Measurements from ENCODE around the gene PPP1R16B. TPM values are rescaled to one million over a fixed set of nuclear protein-coding genes. Genes with fewer than 3 reads are reported as not detected.

Gene PPP1R16B
- total and polyA plus RNA-seq, 9 donors: 0.92 to 56.4 (median 2.9) TPM

DNA sequence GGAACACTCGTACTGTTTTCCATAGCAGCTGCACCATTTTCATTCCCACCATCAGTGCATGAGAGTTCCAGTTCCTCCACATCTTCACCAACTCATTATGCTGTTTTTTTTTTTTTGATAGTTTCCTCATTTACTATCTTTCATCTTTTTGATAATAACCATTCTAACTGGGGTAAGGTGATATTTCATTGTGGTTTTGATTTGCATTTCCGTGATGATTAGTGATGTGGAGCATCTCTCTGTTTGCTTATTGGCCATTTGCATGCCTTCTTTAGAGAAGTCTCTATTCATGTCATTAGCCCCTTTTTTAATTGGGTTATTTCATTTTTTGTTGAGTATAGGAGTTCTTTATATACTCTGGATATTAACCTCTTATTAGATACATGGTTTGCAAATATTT, 31.3 kb upstream of the PPP1R16B start:
- intact Hi-C loops (cut with DNase I): no loop called here
- Histone ChIP-seq H3K27ac (no peak overlapping the region), H3K27me3 (no peaks in the 10 kb centered on the region), H3K9me3 (peaks cover 0 to 4% of the 10 kb centered on the region in 2 donors), H3K4me1 (ENCODE audit: insufficient read depth) (no peaks in the 10 kb centered on the region), H3K4me3 (no peak overlapping the region), H3K36me3 (no peaks in the 10 kb centered on the region)
- DNase-seq: no peak
- WGBS, 3 donors: 69 to 99% (median 98%) methylated on average over 2 of the region's 2 CpGs
- TF ChIP-seq POLR2A (IDR thresholded peaks at IDR 0.05) (no peak), EP300 (IDR thresholded peaks at IDR 0.05) (no peak)
- TF ChIP-seq, protein P1, sequence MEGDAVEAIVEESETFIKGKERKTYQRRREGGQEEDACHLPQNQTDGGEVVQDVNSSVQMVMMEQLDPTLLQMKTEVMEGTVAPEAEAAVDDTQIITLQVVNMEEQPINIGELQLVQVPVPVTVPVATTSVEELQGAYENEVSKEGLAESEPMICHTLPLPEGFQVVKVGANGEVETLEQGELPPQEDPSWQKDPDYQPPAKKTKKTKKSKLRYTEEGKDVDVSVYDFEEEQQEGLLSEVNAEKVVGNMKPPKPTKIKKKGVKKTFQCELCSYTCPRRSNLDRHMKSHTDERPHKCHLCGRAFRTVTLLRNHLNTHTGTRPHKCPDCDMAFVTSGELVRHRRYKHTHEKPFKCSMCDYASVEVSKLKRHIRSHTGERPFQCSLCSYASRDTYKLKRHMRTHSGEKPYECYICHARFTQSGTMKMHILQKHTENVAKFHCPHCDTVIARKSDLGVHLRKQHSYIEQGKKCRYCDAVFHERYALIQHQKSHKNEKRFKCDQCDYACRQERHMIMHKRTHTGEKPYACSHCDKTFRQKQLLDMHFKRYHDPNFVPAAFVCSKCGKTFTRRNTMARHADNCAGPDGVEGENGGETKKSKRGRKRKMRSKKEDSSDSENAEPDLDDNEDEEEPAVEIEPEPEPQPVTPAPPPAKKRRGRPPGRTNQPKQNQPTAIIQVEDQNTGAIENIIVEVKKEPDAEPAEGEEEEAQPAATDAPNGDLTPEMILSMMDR (IDR thresholded peaks at IDR 0.05): no peak

GRCh38 chr20:38776363-38776762, 29.1 kb upstream of the PPP1R16B start:
- DNase-seq: no peak
- 94 to 98% (median 97%) methylated on average over 11 of the region's 11 CpGs for WGBS, 3 donors
- Histone ChIP-seq H3K27ac (no peak overlapping the region), H3K4me1 (ENCODE audit: insufficient read depth) (no peaks in the 10 kb centered on the region), H3K4me3 (no peak overlapping the region), H3K27me3 (no peaks in the 10 kb centered on the region), H3K9me3 (peaks cover 0 to 4% of the 10 kb centered on the region in 2 donors), H3K36me3 (no peaks in the 10 kb centered on the region)
- TF ChIP-seq POLR2A (IDR thresholded peaks at IDR 0.05): no peak
- TF ChIP-seq, protein P1 (IDR thresholded peaks at IDR 0.05): no peak
- TF ChIP-seq EP300 (IDR thresholded peaks at IDR 0.05): no peak
- intact Hi-C loops (cut with DNase I): no loop called here

- intact Hi-C loops (cut with DNase I): no loop called here
These were observed 26.0 kb upstream of the PPP1R16B start for GRCh38 chr20:38779247-38780097.

GRCh38 chr20:38782275-38782674, 23.2 kb upstream of the PPP1R16B start:
- intact Hi-C loops (cut with DNase I): no loop called here
- Histone ChIP-seq H3K27me3 (no peaks in the 10 kb centered on the region), H3K4me3 (no peak overlapping the region), H3K4me1 (ENCODE audit: insufficient read depth) (no peaks in the 10 kb centered on the region), H3K9me3 (no peaks in the 10 kb centered on the region), H3K27ac (no peak overlapping the region), H3K36me3 (no peaks in the 10 kb centered on the region)
- no peak for DNase-seq
- TF ChIP-seq POLR2A (IDR thresholded peaks at IDR 0.05): no peak
- TF ChIP-seq, protein P1 (IDR thresholded peaks at IDR 0.05): no peak
- no peak for TF ChIP-seq EP300 (IDR thresholded peaks at IDR 0.05)
- WGBS, 3 donors: 51 to 67% (median 57%) methylated on average over 3 of the region's 3 CpGs

More at GRCh38 chr20:38779247-38780097, 26.0 kb upstream of the PPP1R16B start:
- no peaks in the 10 kb centered on the region for H3K36me3 ChIP-seq
- H3K4me1 ChIP-seq (ENCODE audit: insufficient read depth): no peaks in the 10 kb centered on the region
- H3K27ac ChIP-seq: no peak overlapping the region
- no peak overlapping the region for H3K4me3 ChIP-seq
- 34 to 43% (median 36%) methylated on average over 19 of the region's 19 CpGs for WGBS, 3 donors
- no peaks in the 10 kb centered on the region for H3K27me3 ChIP-seq
- DNase-seq: no peak
- TF ChIP-seq, protein P1 (IDR thresholded peaks at IDR 0.05): no peak
- TF ChIP-seq POLR2A (IDR thresholded peaks at IDR 0.05): no peak
- TF ChIP-seq EP300 (IDR thresholded peaks at IDR 0.05): no peak
- H3K9me3 ChIP-seq: no peaks in the 10 kb centered on the region

All from ovary (tissue), 9 donors.